Measurements from ENCODE around the gene OR2AE1. TPM values are rescaled to one million over a fixed set of nuclear protein-coding genes. Genes with fewer than 3 reads are reported as not detected.

The OR2AE1 gene
- total and polyA plus RNA-seq, 2 of the 4 experiments (the other 2 are of a cell fraction), result 0.17 to 0.18 TPM

- no peak overlapping the region for H2BK120ac ChIP-seq (ENCODE audit: low read depth, low read length)
- H3K23ac ChIP-seq (ENCODE audit: low read depth, low read length), result no peak overlapping the region
- BruUV-seq (replicated peaks), result no TSS peak
- H3K9me3 ChIP-seq (ENCODE audit: control insufficient read depth, insufficient read depth, low read length), result peaks cover 2% of the 10 kb centered on the region; the same call in 1 of the 2 replicates
- H2AK5ac ChIP-seq (ENCODE audit: low read depth, low read length), result no peak overlapping the region
- no peaks in the 10 kb centered on the region for H3K4me1 ChIP-seq (ENCODE audit: control insufficient read depth, insufficient read depth, low read length)
- no peak overlapping the region for H2BK20ac ChIP-seq (ENCODE audit: low read depth, low read length)
- no peak overlapping the region for H4K91ac ChIP-seq (ENCODE audit: insufficient read depth, low read depth, low read length)
- TF ChIP-seq POLR2A (IDR thresholded peaks at IDR 0.05; ENCODE audit: low read depth, low read length) (no peak), MAFK (IDR thresholded peaks at IDR 0.05; ENCODE audit: low read depth, low read length) (no peak), FOS (IDR thresholded peaks at IDR 0.05; ENCODE audit: low read depth, low read length) (no peak), USF2 (IDR thresholded peaks at IDR 0.05; ENCODE audit: low read depth, low read length) (no peak), RFX5 (IDR thresholded peaks at IDR 0.05; ENCODE audit: low read depth, low read length) (no peak), ELK1 (IDR thresholded peaks at IDR 0.05; ENCODE audit: borderline replicate concordance, low read depth, low read length) (no peak), CHD1 (IDR thresholded peaks at IDR 0.05; ENCODE audit: low read depth, low read length) (no peak)
- no peak overlapping the region for H3K27ac ChIP-seq (ENCODE audit: insufficient read depth, low read length)
- H3K9me1 ChIP-seq (ENCODE audit: insufficient read depth, low read length), result no peaks in the 10 kb centered on the region
- H2BK5ac ChIP-seq (ENCODE audit: low read depth, low read length, poor library complexity, severe bottlenecking), result no peak overlapping the region
- H2AK9ac ChIP-seq (replicated peaks; ENCODE audit: low read depth, low read length, poor library complexity), result no peak overlapping the region
- no peak overlapping the region for H3K9ac ChIP-seq (ENCODE audit: low read depth, low read length)
- CTCF ChIA-PET, result no interaction called here
- DNase-seq, result no peak
- no peak overlapping the region for H2BK15ac ChIP-seq (ENCODE audit: low read depth, low read length)
- no peaks in the 10 kb centered on the region for H4K20me1 ChIP-seq (ENCODE audit: insufficient read depth, low read length)
- dilution Hi-C loops (cut with HindIII; ENCODE audit: low sequenced_read_pairs, unreplicated experiment), result no loop called here
- in situ Hi-C loops (cut with MboI; ENCODE audit: low sequenced_read_pairs), result no loop called here
- ATAC-seq (ENCODE audit: low read depth), result no peak
- H3K14ac ChIP-seq (replicated peaks; ENCODE audit: low read depth, low read length), result no peak overlapping the region
- no peaks in the 10 kb centered on the region for H3K79me1 ChIP-seq (ENCODE audit: low read depth in 1 of 2, low read length in 2 of 2)
- H3K4me2 ChIP-seq (ENCODE audit: low read depth, low read length), result no peak overlapping the region
- no peaks in the 10 kb centered on the region for H3K27me3 ChIP-seq (ENCODE audit: control insufficient read depth, insufficient read depth, low read length)
- no peak overlapping the region for H3K4me3 ChIP-seq (ENCODE audit: insufficient read depth, low read depth, low read length)
- intact Hi-C loops (cut with micrococcal nuclease), result no loop called here
- no peak overlapping the region for H4K5ac ChIP-seq (ENCODE audit: low read depth, low read length)
- POLR2A ChIA-PET (ENCODE audit: unreplicated experiment), result no interaction called here
- WGBS, 2 experiments (ENCODE audit: extremely low coverage in 2 of 2, insufficient read length in 1 of 2), result 60% methylated on average over 1 of the region's 4 CpGs; no CpG with 5 or more reads in 1 of the 2 experiments
- H2AFZ ChIP-seq (replicated peaks; ENCODE audit: low read length, poor library complexity), result no peak overlapping the region
- H4K8ac ChIP-seq (ENCODE audit: low read depth in 2 of 2, low read length in 2 of 2), result no peak overlapping the region
- H3K56ac ChIP-seq (ENCODE audit: extremely low read depth, insufficient read depth, low read length), result no peak overlapping the region
- no peaks in the 10 kb centered on the region for H3K36me3 ChIP-seq (ENCODE audit: control insufficient read depth, insufficient read depth, low read length)
- no peak overlapping the region for H3K18ac ChIP-seq (ENCODE audit: low read depth, low read length)
- no peak overlapping the region for H3K4ac ChIP-seq (ENCODE audit: low read depth, low read length)
Observed at GRCh38 chr7:99881370-99881769, 4.5 kb upstream of the OR2AE1 start.
